T-helper 1 cell treated with Interleukin-12 subunit alpha and Interleukin-12 subunit beta and Interleukin-4 antibody, amounts not matched to agents 30 ng/mL and 1 ng/mL, for 36 hours (primary cell): Measurements from ENCODE around the gene PARL. TPM values are rescaled to one million over a fixed set of nuclear protein-coding genes. Genes with fewer than 3 reads are reported as not detected.
"Not testable (repeated sequence)": the region's sequence is repeated elsewhere in the genome, so short reads cannot be mapped to it uniquely, and the experiment has no call there.

Experiments
- intact Hi-C: fragments of 100-400 bp; cut with micrococcal nuclease; formaldehyde crosslinking; loops from one replicate; pipeline ENCODE4 v1.15.1; 2024
- total RNA-seq: library from RNA; stranded (reverse); gene quantifications from 2 replicates; pipeline ENCODE4 v1.2.3, GENCODE V29; 2022

The PARL gene
- total RNA-seq, 1 donor from 2014 or later = 51.4 TPM

DNA sequence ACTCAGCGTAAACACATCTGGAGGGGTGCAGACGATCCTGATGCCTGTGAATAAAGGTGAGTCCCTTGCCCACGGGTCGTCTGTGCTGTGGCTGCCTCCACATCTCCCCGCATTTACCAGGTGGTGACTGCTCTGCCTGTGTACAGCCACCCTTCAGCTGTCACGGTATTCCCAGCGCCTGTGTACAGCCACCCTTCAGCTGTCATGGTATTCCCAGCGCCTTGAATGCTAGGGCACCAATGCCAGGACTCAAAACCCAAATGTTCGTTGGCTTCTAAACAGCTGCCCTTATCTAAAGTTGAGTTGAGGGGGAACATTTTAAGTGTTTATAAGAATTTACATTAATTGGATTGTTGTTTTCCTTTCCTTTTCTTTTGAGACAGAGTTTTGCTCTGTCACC, 86.7 kb downstream of the PARL start:
- intact Hi-C loops = no loop called here

DNA sequence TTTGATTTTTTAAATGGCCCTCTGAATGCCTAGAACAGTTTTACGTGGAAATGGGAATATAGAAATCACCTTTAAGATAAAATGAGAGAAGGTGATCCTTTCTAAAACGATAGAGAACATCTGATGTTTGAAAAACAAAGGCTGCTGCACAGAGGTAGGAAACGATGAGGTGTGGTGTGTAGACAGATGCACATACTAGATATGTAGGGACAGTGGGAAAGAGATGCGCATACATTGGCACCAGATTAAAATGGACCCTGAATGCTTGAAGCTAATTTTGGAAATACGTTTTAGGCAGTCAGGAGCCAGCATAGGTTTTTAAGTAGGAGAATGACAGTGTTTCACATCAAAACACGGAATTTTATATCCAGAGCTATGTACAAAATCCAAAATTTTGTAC, 88.3 kb downstream of the PARL start:
- intact Hi-C loops = no loop called here

DNA sequence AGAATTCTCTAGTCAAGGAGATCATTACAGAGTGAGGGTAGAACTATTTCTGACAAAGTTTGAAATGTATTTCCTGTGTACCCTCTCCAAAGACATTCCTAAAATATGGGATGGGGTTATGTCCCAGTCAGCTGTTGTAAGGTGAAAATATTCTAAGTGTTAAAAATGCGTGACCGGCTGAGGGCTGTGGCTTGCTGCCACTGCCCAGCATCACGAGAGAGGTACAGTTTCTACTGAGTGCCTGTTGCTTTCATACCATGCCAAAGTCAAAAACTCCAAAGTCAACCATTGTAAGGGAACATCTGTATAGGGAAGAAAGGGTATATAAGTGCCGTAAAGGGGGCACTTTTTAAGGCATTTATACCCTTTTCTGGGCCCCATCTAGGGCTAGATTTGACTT, 90.2 kb downstream of the PARL start:
- intact Hi-C loops = no loop called here

DNA sequence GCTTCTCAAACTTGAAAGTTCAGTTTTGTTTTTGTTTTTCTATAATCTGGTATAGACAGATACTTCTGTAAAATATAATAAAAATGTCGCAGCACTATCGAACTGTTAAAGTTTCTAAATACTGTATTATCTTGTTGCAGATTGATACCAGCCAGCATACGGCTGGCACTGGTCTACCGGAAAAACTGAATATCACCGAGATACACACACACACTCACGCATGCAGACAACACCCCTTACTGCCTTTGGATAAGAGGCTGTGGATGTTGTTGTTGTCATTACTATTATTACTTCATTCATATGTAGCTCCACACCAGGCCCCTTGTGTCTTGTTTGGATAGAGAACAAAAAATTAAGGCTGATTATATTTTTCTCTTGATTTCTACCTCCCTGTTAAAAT, 91.7 kb downstream of the PARL start:
- intact Hi-C loops = no loop called here

DNA sequence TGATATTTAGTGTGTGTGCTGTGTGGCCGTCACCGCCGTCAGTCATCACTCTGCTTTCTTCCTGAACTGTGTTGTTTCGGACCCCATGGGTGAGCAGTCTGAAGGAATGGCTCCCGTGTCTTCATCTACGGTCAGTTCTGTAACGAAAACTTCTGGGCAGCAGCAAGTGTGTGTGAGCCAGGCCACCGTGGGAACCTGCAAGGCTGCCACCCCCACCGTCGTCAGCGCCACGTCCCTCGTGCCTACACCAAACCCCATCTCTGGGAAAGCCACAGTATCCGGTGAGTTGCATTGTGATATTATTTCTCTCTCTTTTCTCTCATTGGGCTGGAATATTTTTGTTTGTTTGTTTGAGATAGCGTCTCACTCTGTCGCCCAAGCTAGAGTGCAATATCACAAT, 94.0 kb downstream of the PARL start:
- intact Hi-C loops = no loop called here

DNA sequence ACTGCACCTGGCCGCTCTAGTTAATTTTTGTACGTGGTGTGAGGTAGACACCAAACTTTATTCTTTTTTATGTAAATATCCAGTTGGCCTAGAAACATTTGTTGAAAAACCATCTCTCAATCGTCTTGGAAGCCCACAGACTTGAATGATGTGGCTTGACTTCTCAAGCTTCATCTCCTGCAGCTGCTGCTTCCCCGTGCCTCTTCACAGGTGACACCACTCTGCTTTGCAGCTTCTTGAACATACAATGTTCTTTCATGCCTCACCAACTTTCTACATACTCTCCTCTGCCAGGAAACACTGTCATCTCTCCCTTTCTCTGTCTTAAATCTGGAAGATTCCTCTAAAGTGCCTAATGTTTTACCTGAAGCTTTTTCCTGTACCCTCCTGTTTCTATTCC, 94.9 kb downstream of the PARL start:
- intact Hi-C loops = no loop called here

DNA sequence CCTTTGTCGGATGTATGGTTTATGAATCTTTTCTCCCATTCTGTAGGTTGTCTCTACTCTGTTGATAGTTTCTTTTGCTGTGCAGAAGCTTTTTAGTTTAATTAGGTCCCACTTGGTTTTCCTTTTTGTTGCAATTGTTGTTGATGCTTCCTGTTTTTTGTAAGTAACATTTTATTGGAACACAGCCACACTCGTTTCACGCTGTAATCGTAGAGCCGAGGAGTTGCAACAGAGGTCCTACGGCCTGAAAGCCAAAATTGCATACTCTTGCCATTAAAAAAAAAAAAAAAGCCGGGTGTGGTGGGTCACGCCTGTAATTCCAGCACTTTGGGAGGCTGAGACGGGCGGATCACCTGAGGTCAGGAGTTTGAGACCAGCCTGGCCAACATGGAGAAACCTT, 100.2 kb downstream of the PARL start:
- intact Hi-C loops = not testable (repeated sequence)

DNA sequence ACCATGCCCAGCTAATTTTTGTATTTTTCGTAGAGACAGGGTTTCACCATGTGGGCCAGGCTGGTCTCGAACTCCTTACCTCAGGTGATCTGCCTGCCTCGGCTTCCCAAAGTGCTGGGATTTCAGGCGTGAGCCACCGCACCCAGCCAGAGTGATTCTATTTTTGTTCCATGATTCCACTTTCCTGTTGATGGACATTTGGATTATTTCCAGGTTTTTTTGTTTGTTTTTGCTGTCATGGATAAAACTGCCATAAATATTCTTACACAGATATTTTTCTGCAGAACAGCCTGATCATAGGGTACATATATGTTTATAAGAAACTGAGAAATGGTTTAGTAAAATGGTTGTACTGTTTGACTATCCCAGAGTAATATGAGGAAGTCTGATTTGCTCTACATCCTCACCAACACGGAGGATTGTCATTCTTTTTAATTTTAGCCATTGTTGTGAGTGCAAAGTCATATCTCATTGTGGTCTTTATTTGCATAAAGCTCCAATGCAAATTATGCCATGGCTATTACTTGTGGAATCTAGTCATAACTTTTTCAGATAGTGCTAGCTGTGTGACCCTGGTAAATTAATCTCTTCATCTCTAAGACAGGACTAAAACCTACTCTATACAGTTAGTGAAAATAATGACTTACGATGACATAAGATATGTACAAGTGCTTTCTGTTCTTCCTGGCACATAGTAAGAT, 102.0 kb downstream of the PARL start:
- intact Hi-C loops = no loop called here

DNA sequence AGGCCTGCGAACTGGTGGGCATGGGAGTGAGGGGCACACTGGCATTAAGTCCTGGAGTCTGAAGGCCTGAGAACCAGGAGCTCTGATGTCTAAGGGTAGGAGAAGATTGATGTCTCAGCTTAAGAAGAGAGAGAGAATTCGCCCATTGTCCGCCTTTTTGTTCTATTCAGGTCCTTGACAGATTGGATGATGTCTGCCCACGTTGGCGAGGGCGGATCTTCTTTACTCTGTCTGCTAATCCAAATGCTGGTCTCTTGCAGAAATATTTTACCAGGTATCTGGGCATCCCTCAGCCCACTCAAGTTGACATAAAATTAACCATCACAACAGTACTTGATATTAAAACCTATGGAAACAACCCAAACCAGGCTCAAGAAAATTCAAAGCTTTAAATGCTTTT, 103.4 kb downstream of the PARL start:
- intact Hi-C loops = no loop called here

DNA sequence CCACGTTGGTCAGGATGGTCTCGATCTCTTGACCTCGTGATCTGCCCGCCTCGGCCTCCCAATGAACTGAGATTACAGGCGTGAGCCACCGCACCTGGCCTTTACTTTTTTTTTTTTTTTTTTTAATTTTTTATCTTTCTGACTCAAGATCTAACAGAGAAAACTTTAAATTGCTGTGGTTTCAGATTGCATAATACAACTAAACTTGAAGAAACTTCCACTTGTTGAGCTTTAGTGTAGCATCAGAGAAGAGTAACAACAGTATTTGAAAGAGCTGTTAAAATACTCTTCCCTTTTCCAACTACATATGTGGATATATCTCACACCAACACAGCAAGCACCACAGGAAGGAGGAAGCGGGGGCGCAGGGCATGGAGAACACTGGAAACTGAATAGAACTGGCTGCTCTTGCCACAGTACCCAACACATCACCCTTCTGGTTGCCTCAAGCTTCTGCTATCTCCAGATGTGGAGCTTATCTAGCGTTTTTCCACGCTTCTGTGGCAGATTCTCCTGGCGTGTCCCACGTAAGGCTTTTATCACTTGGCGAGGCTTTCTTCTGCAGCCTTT, 104.7 kb downstream of the PARL start:
- intact Hi-C loops = no loop called here

Other genes with a start within 250 kb of the PARL start
- 20.3 and 20.5 TPM in 2 replicates for gene KLHL24, start 249.3 kb downstream of the PARL start, total RNA-seq
- gene YEATS2, start 187.1 kb downstream of the PARL start, total RNA-seq = 44.5 and 45.0 TPM in 2 replicates
- 0.76 and 1.1 TPM in 2 replicates for gene MAP6D1, start 59.3 kb downstream of the PARL start, total RNA-seq
- 20.9 and 22.4 TPM in 2 replicates for gene ABCC5, start 133.0 kb upstream of the PARL start, total RNA-seq
- not detected in 2 replicates for gene HTR3D, start 146.9 kb upstream of the PARL start, total RNA-seq
- not detected in 2 replicates for gene HTR3C, start 168.2 kb upstream of the PARL start, total RNA-seq
- not detected in 2 replicates for gene HTR3E, start 212.2 kb upstream of the PARL start, total RNA-seq